Neutrophil (primary cell): ENCODE results near the gene HSF2BP.
"Not testable (repeated sequence)": the region's sequence is repeated elsewhere in the genome, so short reads cannot be mapped to it uniquely, and the experiment has no call there.

Experiments used
- H3K27ac ChIP-seq: fragments of 200-600 bp; sonication (generic); 2 replicates; pipeline ENCODE4 v1.5.1; 2016; ENCODE audit warnings: mild to moderate bottlenecking, moderate library complexity
- H3K27me3 ChIP-seq: fragments of 200-600 bp; sonication (generic); 2 replicates; pipeline ENCODE4 v1.6.0; 2016; ENCODE audit warnings: mild to moderate bottlenecking
- H3K36me3 ChIP-seq: fragments of 200-600 bp; sonication (generic); 2 replicates; pipeline ENCODE4 v1.5.1; 2017
- H3K4me1 ChIP-seq, 2 experiments: fragments of 200-600 bp in 1 of 2; sonication (generic) in 1 of 2; 1 replicate in 1 of 2; 2 replicates in 1 of 2; pipeline versions ENCODE4 v1.5.1 to v1.6.1; 2013 to 2016; ENCODE audit warnings: low read depth in 1 of 2, low read length in 1 of 2, mild to moderate bottlenecking in 1 of 2, moderate library complexity in 1 of 2; ENCODE audit not compliant: control insufficient read depth in 1 of 2, insufficient read depth in 1 of 2
- H3K4me3 ChIP-seq, 2 experiments: fragments of 200-600 bp in 1 of 2; sonication (generic) in 1 of 2; 1 replicate in 1 of 2; 2 replicates in 1 of 2; pipeline ENCODE4 v1.5.1; 2013 to 2016; ENCODE audit warnings: low read depth in 1 of 2, low read length in 1 of 2, mild to moderate bottlenecking in 1 of 2, moderate library complexity in 1 of 2
- H3K9me3 ChIP-seq: fragments of 200-600 bp; sonication (generic); 2 replicates; pipeline ENCODE4 v1.5.1; 2016

The HSF2BP gene

GRCh38 chr21:43493471-43493870 lies 165.8 kb downstream of the HSF2BP start:
- not testable (repeated sequence) for H3K36me3 ChIP-seq, H3K27me3 ChIP-seq, H3K4me1 ChIP-seq, H3K9me3 ChIP-seq, H3K27ac ChIP-seq, H3K4me3 ChIP-seq

DNA sequence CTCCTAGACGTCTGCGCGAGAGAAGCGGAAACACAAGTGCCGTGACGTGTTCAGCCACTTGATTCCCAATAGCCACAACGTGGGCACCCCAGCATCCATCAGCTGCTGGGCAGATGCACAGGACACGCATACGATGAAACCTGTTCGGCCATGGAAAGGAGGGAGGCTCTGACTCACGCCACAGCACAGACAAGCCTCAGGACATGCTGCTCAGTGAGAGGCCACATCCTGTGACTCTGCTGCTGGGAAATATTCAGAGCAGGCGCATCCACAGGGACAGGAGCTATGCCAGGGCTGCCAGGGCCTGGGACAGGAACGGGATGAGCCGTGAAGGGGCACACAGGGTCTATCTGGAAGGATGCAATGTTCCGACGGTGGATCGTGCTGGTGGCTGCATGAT lies 171.1 kb downstream of the HSF2BP start:
- not testable (repeated sequence) for H3K27ac ChIP-seq

DNA sequence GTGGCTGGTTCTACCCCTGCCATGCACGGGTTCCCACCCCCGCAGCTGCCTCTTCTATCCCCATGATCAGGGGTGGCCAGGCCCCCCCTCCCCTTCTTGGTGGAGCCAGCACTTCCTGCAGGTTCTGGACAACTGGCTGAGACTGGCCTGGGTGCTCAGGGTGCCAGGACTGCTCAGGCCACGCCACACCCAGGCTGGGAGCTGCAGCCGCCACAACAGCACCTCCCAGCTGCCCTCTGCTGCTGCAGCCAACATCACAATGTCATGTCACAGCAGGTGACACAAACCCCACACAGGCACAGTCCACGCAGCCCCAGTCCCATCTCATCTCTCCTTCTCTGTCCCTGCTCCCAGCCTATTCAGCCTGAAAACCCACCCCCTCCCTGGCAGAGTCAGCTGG lies 173.2 kb downstream of the HSF2BP start:
- H3K4me3 ChIP-seq, H3K27ac ChIP-seq, H3K36me3 ChIP-seq, H3K27me3 ChIP-seq, H3K9me3 ChIP-seq, H3K4me1 ChIP-seq: not testable (repeated sequence)

More for the DNA sequence above, 171.1 kb downstream of the HSF2BP start:
- H3K4me3 ChIP-seq, H3K36me3 ChIP-seq, H3K27me3 ChIP-seq, H3K9me3 ChIP-seq, H3K4me1 ChIP-seq: not testable (repeated sequence)

DNA sequence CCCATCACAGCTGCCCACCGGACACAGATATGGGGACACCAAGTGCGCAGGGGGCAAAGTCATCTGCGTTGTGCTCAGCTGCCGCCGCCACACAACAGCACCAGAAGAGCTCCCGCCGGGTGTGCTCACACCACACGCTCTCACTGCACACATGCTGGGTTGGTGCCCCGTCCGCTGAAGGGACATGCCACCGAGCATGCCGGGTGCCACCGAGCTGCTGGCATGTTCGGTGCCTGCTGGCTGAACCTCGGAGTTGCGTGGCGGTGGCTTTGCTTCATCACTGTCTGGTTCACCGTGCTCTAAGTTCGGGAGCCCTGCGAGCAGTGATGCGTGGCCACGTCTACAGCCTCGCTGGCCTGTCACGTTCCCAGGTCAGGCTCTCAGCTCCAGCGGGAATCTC lies 174.3 kb downstream of the HSF2BP start:
- H3K9me3 ChIP-seq, H3K27ac ChIP-seq, H3K4me3 ChIP-seq, H3K27me3 ChIP-seq, H3K4me1 ChIP-seq, H3K36me3 ChIP-seq: not testable (repeated sequence)

DNA sequence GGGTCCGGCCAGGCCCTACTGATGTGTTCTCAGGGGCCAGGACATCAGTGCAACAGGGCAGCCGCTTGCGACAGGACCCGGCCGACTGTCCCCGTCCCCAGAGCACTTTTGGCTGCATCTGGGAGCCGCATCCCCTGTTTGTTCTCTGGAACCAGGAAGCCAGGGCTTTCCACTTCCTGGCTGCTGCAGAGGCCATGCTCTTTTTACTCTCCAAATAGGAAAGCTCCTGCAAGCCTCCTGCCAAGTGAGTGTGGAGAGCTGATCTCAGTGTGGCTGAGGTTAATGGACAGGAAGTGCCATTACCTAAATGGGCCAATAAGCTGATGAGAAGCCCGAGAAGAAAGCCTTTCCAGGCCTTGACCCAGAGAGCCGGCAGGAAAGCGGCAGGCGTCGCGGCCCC lies 180.1 kb downstream of the HSF2BP start:
- not testable (repeated sequence) for H3K4me3 ChIP-seq, H3K27ac ChIP-seq, H3K36me3 ChIP-seq, H3K4me1 ChIP-seq, H3K27me3 ChIP-seq, H3K9me3 ChIP-seq
